NCI-H748 (cell line): Measurements from ENCODE around the gene SETDB2.

Experiments
- DNase-seq: peaks from one replicate; lab custom pipeline; 2025; ENCODE audit not compliant: unreplicated experiment; lab: John Stamatoyannopoulos, UW

Gene SETDB2

GRCh38 chr13:49443704-49444523 is at the start of gene SETDB2, which contains the start of gene CAB39L:
Gene SETDB2, plus strand, starts transcription at chr13:49444274. Its CDS starts 7,620 bp downstream, at chr13:49451894.
Gene CAB39L, minus strand, starts transcription at chr13:49444064. Its CDS starts 61,154 bp downstream, at chr13:49382910.
- peak; percentile 99 for DNase-seq

GRCh38 chr13:49395451-49395865 is 48.6 kb upstream of the SETDB2 start:
- no peak for DNase-seq

GRCh38 chr13:49395878-49396380 is 48.1 kb upstream of the SETDB2 start:
- no peak for DNase-seq

- DNase-seq = no peak
Measured at GRCh38 chr13:49399801-49400472, 44.1 kb upstream of the SETDB2 start.

GRCh38 chr13:49400755-49401659 is 43.1 kb upstream of the SETDB2 start:
- DNase-seq = peak; percentile 8

GRCh38 chr13:49403996-49404702 is 39.9 kb upstream of the SETDB2 start:
- no peak for DNase-seq

- DNase-seq = no peak
Measured at GRCh38 chr13:49404703-49405020, 39.4 kb upstream of the SETDB2 start.

GRCh38 chr13:49407068-49407467 is 37.0 kb upstream of the SETDB2 start:
- DNase-seq = no peak

- no peak for DNase-seq
Measured at GRCh38 chr13:49407936-49408335, 36.1 kb upstream of the SETDB2 start.

GRCh38 chr13:49409008-49409407 is 35.1 kb upstream of the SETDB2 start:
- no peak for DNase-seq

- DNase-seq = no peak
Measured at GRCh38 chr13:49410006-49410405, 34.1 kb upstream of the SETDB2 start.

GRCh38 chr13:49410477-49410876 is 33.6 kb upstream of the SETDB2 start:
- DNase-seq = no peak

- DNase-seq = no peak
Measured at GRCh38 chr13:49411353-49411752, 32.7 kb upstream of the SETDB2 start.

- no peak for DNase-seq
Measured at GRCh38 chr13:49412749-49413148, 31.3 kb upstream of the SETDB2 start.

- DNase-seq = no peak
Measured at GRCh38 chr13:49417161-49417560, 26.9 kb upstream of the SETDB2 start.

- DNase-seq = no peak
Measured at GRCh38 chr13:49418206-49418605, 25.9 kb upstream of the SETDB2 start.

- DNase-seq = no peak
Measured at GRCh38 chr13:49419276-49419675, 24.8 kb upstream of the SETDB2 start.

GRCh38 chr13:49421391-49421790 is 22.7 kb upstream of the SETDB2 start:
- peak; percentile 26 for DNase-seq

GRCh38 chr13:49424011-49424560 is 20.0 kb upstream of the SETDB2 start:
- no peak for DNase-seq

- DNase-seq = no peak
Measured at GRCh38 chr13:49428041-49428763, 15.9 kb upstream of the SETDB2 start.
